GM19099 (cell line): Measurements from ENCODE around the gene APOLD1.

Experiments used
- POLR2A ChIP-seq: IDR thresholded peaks from 3 replicates; pipeline ENCODE4 v1.6.1; 2011; ENCODE audit warnings: low read depth; ENCODE audit not compliant: insufficient read length; ENCODE audit errors: extremely low read depth

The APOLD1 gene

DNA sequence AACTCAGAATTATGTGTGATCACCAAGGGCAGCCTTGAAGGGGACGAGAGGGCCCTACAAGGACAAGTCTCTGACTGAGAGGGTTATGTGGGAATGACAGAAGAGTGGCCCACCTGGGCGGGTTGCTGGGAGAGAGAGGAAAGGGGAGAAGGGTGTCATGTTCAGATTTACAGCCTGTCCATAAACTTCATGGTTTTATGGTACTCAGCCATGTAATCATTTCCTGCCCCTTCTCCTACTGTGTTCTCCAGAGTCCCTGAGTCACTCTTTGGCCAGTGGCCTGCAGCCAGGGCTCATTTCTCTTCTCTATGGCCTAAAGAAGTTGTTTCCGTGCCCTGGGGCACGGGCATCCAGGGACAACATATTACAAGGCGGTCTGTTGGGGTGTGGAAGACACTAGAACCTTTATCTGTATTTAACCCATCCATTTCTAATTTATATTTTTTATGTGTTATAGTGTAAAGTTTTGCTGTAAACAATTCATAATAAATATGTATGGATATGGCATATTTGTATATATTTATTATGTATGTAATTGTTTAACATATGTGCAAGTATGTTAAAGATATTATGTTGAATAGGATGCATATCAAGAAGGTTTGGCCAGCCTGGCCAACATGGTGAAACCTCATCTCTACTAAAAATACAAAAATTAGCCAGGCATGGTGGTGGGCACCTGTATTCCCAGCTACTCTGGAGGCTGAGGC is 54.6 kb downstream of the APOLD1 start:
- TF ChIP-seq POLR2A = no peak

DNA sequence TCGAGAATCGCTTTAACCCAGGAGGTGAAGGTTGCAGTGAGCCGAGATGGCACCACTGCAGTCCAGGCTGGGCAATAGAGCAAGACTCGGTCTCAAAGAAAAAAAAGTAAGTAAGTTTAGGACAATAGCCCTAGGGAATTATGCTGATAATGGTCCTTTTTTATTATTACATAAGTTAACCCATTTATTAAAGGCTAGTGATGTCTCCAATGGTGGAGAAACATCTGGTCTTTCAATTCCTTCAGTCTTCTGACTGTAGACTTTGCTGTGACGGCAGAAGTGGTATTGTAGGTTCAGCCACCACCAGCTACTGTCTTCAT is 55.1 kb downstream of the APOLD1 start:
- no peak for TF ChIP-seq POLR2A
